ENCODE data around the gene CSF2.

GRCh38 chr5:132030610-132031009 lies 43.0 kb upstream of the CSF2 start:
- TF ChIP-seq CTCF (conservative IDR thresholded peaks at IDR 0.05; ENCODE audit: low read length), result no peak
- no peak for TF ChIP-seq EZH2phosphoT487 (IDR thresholded peaks at IDR 0.05; ENCODE audit: borderline replicate concordance)
